ENCODE measurements around the gene JMY.

The JMY gene

DNA sequence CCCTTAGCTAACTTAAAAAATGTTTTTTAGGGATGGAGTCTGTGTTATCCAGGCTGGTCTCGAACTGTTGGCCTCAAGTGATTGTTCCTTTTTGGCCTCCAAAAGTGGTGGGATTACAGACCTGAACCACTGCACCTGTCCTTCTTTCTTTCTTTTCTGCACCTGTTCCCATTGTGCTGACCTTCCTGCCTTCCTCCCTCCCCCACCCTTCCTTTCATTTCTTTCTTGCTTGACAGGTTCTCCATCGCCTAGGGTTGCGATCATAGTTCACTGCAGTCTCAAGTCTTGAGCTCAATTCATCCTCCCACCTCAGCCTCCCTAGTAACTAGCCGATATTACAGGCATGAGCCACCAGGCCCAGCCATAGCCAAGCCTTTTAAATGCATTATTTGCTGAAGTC, 20.6 kb downstream of the JMY start:
- in situ Hi-C loops (cut with HindIII; ENCODE audit: low pct_ligation_motif_present, low sequenced_read_pairs): no loop called here

DNA sequence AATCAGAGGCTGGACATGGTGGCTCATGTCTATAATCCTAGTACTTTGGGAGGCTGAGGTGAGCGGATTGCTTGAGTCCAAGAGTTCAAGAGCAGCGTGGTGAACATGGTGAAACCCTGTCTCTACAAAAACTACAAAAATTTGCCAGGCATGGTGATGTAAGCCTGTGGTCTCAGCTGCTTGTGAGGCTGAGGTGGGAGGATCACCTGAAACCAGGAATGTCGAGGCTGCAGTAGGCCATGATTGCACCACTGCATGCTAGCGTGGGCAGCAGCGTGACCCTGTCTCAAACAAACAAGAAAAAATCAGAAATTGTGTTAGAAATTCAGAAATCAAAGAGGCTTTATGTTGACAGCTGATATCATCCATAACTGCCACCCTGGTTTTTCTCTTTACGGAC, 21.4 kb downstream of the JMY start:
- in situ Hi-C loops (cut with HindIII; ENCODE audit: low pct_ligation_motif_present, low sequenced_read_pairs): no loop called here
- Histone ChIP-seq H3K27ac (no peak overlapping the region), H3K27me3 (replicated peaks) (no peaks in the 10 kb centered on the region), H3K36me3 (replicated peaks) (no peaks in the 10 kb centered on the region), H3K4me3 (ENCODE audit: low read depth, low read length) (no peak overlapping the region)
- TF ChIP-seq, protein P1, sequence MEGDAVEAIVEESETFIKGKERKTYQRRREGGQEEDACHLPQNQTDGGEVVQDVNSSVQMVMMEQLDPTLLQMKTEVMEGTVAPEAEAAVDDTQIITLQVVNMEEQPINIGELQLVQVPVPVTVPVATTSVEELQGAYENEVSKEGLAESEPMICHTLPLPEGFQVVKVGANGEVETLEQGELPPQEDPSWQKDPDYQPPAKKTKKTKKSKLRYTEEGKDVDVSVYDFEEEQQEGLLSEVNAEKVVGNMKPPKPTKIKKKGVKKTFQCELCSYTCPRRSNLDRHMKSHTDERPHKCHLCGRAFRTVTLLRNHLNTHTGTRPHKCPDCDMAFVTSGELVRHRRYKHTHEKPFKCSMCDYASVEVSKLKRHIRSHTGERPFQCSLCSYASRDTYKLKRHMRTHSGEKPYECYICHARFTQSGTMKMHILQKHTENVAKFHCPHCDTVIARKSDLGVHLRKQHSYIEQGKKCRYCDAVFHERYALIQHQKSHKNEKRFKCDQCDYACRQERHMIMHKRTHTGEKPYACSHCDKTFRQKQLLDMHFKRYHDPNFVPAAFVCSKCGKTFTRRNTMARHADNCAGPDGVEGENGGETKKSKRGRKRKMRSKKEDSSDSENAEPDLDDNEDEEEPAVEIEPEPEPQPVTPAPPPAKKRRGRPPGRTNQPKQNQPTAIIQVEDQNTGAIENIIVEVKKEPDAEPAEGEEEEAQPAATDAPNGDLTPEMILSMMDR (IDR thresholded peaks at IDR 0.05; ENCODE audit: low read depth, low read length, missing control alignments): no peak
- DNase-seq: no peak

More for the DNA sequence above, 20.6 kb downstream of the JMY start:
- Histone ChIP-seq H3K4me3 (ENCODE audit: low read depth, low read length) (no peak overlapping the region), H3K27ac (no peak overlapping the region), H3K27me3 (replicated peaks) (no peaks in the 10 kb centered on the region), H3K36me3 (replicated peaks) (no peaks in the 10 kb centered on the region)
- no peak for DNase-seq
- TF ChIP-seq, protein P1 (IDR thresholded peaks at IDR 0.05; ENCODE audit: low read depth, low read length, missing control alignments): no peak

DNA sequence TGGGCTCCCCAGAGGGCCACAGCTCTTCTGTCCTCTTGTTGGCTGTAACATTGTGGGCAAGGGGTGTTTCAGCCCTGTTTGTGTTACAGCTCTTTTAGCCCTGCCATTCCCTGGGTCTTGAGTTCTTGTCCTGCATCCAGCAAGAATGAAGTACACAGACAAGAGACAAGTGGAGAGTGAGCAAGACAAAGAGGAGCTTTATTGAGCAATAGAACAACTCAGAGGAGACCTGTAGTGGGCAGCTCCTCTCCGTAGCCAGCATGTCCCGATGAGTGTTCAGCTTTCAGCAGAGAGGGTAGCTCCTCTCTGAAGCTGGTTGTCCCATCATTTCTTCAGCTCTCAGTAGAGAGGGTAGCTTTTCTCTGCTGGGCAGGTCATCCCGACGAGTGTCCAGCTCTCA, 22.9 kb downstream of the JMY start:
- Histone ChIP-seq H3K4me3 (ENCODE audit: low read depth, low read length) (no peak overlapping the region), H3K36me3 (replicated peaks) (no peaks in the 10 kb centered on the region), H3K27me3 (replicated peaks) (no peaks in the 10 kb centered on the region), H3K27ac (no peak overlapping the region)
- no peak for DNase-seq
- in situ Hi-C loops (cut with HindIII; ENCODE audit: low pct_ligation_motif_present, low sequenced_read_pairs): no loop called here
- TF ChIP-seq, protein P1 (IDR thresholded peaks at IDR 0.05; ENCODE audit: low read depth, low read length, missing control alignments): no peak

DNA sequence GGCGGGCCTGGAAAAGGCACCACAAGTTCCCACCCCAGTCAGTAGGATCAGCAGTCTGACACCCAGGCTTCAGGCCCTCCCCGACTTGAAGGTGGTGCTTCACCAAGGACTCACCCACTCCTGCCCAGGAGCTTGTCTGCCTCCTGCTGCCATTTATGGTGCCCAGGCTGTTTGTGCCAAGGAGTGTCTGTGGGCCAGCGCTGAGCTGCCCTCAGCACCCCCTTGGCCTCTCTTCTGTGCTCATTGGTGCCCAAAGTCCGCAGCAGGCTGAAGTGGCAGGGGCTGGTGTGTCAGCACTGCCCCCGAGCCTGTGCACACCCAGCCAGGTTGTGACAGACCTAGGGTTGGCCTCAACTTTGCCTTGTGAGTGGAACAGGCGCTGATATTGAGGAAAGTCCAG, 23.5 kb downstream of the JMY start:
- no peaks in the 10 kb centered on the region for H3K36me3 ChIP-seq (replicated peaks)
- H3K4me3 ChIP-seq (ENCODE audit: low read depth, low read length): no peak overlapping the region
- no peak for DNase-seq
- H3K27ac ChIP-seq: no peak overlapping the region
- in situ Hi-C loops (cut with HindIII; ENCODE audit: low pct_ligation_motif_present, low sequenced_read_pairs): no loop called here
- H3K27me3 ChIP-seq (replicated peaks): no peaks in the 10 kb centered on the region
- TF ChIP-seq, protein P1 (IDR thresholded peaks at IDR 0.05; ENCODE audit: low read depth, low read length, missing control alignments): no peak

DNA sequence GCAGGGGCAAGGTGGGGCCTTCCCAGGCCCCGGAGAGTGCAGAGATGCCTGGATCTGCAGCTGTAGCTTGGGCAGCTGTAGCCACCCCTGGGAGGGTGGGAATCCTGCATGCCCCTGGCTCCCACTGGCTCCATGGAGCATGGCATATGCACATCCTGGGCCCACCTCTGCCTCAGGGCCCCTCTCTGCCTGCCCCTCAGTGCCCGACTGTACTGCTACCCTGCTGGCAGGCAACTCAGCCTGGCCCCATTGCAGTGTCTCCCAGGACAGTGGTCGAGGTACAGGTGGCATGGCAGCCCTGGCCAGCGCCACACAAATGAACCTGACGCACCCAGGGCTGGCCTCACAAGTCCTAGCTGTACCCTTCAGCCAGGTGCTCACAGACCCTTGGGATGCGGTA, 23.9 kb downstream of the JMY start:
- H3K4me3 ChIP-seq (ENCODE audit: low read depth, low read length): no peak overlapping the region
- H3K27me3 ChIP-seq (replicated peaks): no peaks in the 10 kb centered on the region
- TF ChIP-seq, protein P1 (IDR thresholded peaks at IDR 0.05; ENCODE audit: low read depth, low read length, missing control alignments): no peak
- no peak overlapping the region for H3K27ac ChIP-seq
- in situ Hi-C loops (cut with HindIII; ENCODE audit: low pct_ligation_motif_present, low sequenced_read_pairs): no loop called here
- no peak for DNase-seq
- no peaks in the 10 kb centered on the region for H3K36me3 ChIP-seq (replicated peaks)

DNA sequence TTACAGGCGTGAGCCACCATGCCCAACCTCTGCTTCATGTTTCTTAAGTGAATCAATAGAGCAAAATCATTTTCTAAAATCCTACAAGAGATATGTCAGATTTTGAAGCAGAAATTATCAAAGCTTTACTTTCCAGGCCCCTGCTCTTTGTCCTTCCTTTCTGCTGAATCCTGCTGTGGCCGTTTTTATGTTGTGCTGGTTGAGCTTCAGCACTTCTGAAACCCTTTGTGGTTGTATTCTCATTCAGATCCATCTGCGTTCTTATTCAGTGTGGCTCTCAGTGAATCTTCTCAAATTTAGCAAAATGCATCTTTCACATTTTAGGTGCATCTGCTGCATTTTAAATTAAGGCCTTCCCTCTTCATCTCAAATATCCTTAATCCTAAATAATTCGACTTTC, 26.0 kb downstream of the JMY start:
- Histone ChIP-seq H3K4me3 (ENCODE audit: low read depth, low read length) (no peak overlapping the region), H3K36me3 (replicated peaks) (no peaks in the 10 kb centered on the region), H3K27ac (no peak overlapping the region), H3K27me3 (replicated peaks) (no peaks in the 10 kb centered on the region)
- TF ChIP-seq, protein P1 (IDR thresholded peaks at IDR 0.05; ENCODE audit: low read depth, low read length, missing control alignments): no peak
- DNase-seq: no peak
- in situ Hi-C loops (cut with HindIII; ENCODE audit: low pct_ligation_motif_present, low sequenced_read_pairs): no loop called here

All from brain microvascular endothelial cell (primary cell).